ENCODE measurements around the gene MTHFD1. TPM values are rescaled to one million over a fixed set of nuclear protein-coding genes. Genes with fewer than 3 reads are reported as not detected.
"Not testable (repeated sequence)": the region's sequence is repeated elsewhere in the genome, so short reads cannot be mapped to it uniquely, and the experiment has no call there.

Gene MTHFD1
- total RNA-seq, 1 donor from 2014 or later = 47.1 TPM

GRCh38 chr14:64391113-64391725 lies 3.1 kb downstream of the MTHFD1 start:
- Histone ChIP-seq H3K36me3 (peaks cover 6% of the 10 kb centered on the region), H3K27ac (no peak overlapping the region), H3K4me1 (peaks cover 16% of the 10 kb centered on the region), H3K9me3 (no peaks in the 10 kb centered on the region), H3K4me3 (no peak overlapping the region), H3K27me3 (no peaks in the 10 kb centered on the region)
- DNase-seq (no peak), ATAC-seq (no peak)
- no peak for TF ChIP-seq CTCF (IDR thresholded peaks at IDR 0.05)
- intact Hi-C loops (cut with DNase I) = no loop called here

- intact Hi-C loops (cut with DNase I) = no loop called here
- Histone ChIP-seq H3K36me3 (peaks cover 6% of the 10 kb centered on the region), H3K4me3 (no peak overlapping the region), H3K4me1 (peaks cover 15% of the 10 kb centered on the region), H3K27ac (no peak overlapping the region), H3K9me3 (no peaks in the 10 kb centered on the region), H3K27me3 (no peaks in the 10 kb centered on the region)
- no peak for TF ChIP-seq CTCF (IDR thresholded peaks at IDR 0.05)
- DNase-seq (no peak), ATAC-seq (no peak)
Observed at GRCh38 chr14:64391986-64392385, 3.8 kb downstream of the MTHFD1 start.

GRCh38 chr14:64393189-64393726 lies 5.1 kb downstream of the MTHFD1 start:
- H3K27me3 ChIP-seq; intact Hi-C loops (cut with DNase I); H3K27ac ChIP-seq; DNase-seq; H3K4me3 ChIP-seq; ATAC-seq; H3K9me3 ChIP-seq; H3K36me3 ChIP-seq: not testable (repeated sequence)
- H3K4me1 ChIP-seq = peaks cover 12% of the 10 kb centered on the region

- H3K27me3 ChIP-seq = no peaks in the 10 kb centered on the region
- intact Hi-C loops (cut with DNase I) = no loop called here
- no peak for TF ChIP-seq CTCF (IDR thresholded peaks at IDR 0.05)
- no peak for DNase-seq
- H3K4me3 ChIP-seq = no peak overlapping the region
- peaks cover 4% of the 10 kb centered on the region for H3K4me1 ChIP-seq
- no peaks in the 10 kb centered on the region for H3K9me3 ChIP-seq
- ATAC-seq = no peak
- H3K36me3 ChIP-seq = peaks cover 6% of the 10 kb centered on the region
- no peak overlapping the region for H3K27ac ChIP-seq
Observed at GRCh38 chr14:64394423-64394822, 6.3 kb downstream of the MTHFD1 start.

- Histone ChIP-seq H3K27me3 (no peaks in the 10 kb centered on the region), H3K27ac (no peak overlapping the region), H3K4me3 (no peak overlapping the region), H3K4me1 (no peaks in the 10 kb centered on the region), H3K9me3 (no peaks in the 10 kb centered on the region), H3K36me3 (peaks cover 6% of the 10 kb centered on the region)
- DNase-seq (no peak), ATAC-seq (no peak)
- intact Hi-C loops (cut with DNase I) = no loop called here
- no peak for TF ChIP-seq CTCF (IDR thresholded peaks at IDR 0.05)
Observed at GRCh38 chr14:64394977-64395633, 7.0 kb downstream of the MTHFD1 start.

- ATAC-seq (no peak), DNase-seq (no peak)
- H3K36me3 ChIP-seq = peaks cover 5% of the 10 kb centered on the region
- TF ChIP-seq CTCF (IDR thresholded peaks at IDR 0.05) = no peak
- H3K27me3 ChIP-seq = no peaks in the 10 kb centered on the region
- H3K4me1 ChIP-seq = no peaks in the 10 kb centered on the region
- intact Hi-C loops (cut with DNase I) = no loop called here
- H3K27ac ChIP-seq = no peak overlapping the region
- no peak overlapping the region for H3K4me3 ChIP-seq
- no peaks in the 10 kb centered on the region for H3K9me3 ChIP-seq
Observed at GRCh38 chr14:64400829-64401459, 12.8 kb downstream of the MTHFD1 start.
